ENCODE measurements around the gene ERVMER34-1. TPM values are rescaled to one million over a fixed set of nuclear protein-coding genes. Genes with fewer than 3 reads are reported as not detected.

ERVMER34-1 gene
- total and polyA plus RNA-seq, 9 donors: 0.51 to 3.8 (median 2.0) TPM

DNA sequence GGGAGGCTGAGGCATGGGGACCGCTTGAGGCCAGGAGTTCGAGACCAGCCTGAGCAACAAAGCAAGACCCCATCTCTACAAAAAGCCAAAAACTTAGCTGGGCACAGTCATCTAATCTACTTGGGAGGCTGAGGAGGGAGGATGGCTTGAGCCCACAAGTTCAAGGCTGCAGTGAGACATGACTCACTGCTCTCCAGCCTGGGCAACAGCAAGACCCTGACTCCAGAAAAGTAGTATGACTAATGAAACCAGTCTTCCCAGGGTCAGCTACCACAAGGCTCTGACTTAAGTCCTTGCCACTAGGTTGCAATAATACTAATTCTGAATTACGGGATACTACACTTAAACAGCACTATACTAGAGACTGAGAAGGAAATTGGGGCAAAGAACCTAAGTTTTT lies 33.1 kb downstream of the ERVMER34-1 start:
- 78 to 83% (median 83%) methylated on average over 3 of the region's 3 CpGs for WGBS, 3 donors
- Histone ChIP-seq H3K27me3 (no peaks in the 10 kb centered on the region), H3K27ac (no peak overlapping the region), H3K4me3 (no peak overlapping the region), H3K36me3 (no peaks in the 10 kb centered on the region), H3K9me3 (no peaks in the 10 kb centered on the region), H3K4me1 (ENCODE audit: insufficient read depth) (peaks cover 11% of the 10 kb centered on the region)
- no peak for DNase-seq
- TF ChIP-seq EP300 (IDR thresholded peaks at IDR 0.05): no peak
- no peak for TF ChIP-seq POLR2A (IDR thresholded peaks at IDR 0.05)
- TF ChIP-seq, protein P1, sequence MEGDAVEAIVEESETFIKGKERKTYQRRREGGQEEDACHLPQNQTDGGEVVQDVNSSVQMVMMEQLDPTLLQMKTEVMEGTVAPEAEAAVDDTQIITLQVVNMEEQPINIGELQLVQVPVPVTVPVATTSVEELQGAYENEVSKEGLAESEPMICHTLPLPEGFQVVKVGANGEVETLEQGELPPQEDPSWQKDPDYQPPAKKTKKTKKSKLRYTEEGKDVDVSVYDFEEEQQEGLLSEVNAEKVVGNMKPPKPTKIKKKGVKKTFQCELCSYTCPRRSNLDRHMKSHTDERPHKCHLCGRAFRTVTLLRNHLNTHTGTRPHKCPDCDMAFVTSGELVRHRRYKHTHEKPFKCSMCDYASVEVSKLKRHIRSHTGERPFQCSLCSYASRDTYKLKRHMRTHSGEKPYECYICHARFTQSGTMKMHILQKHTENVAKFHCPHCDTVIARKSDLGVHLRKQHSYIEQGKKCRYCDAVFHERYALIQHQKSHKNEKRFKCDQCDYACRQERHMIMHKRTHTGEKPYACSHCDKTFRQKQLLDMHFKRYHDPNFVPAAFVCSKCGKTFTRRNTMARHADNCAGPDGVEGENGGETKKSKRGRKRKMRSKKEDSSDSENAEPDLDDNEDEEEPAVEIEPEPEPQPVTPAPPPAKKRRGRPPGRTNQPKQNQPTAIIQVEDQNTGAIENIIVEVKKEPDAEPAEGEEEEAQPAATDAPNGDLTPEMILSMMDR (IDR thresholded peaks at IDR 0.05): no peak
- intact Hi-C loops (cut with DNase I): loop anchor here in 1 of 4 donors (10.0 kb wide), 1 partner anchor 267 kb away; no protein-coding TSS in a partner anchor

DNA sequence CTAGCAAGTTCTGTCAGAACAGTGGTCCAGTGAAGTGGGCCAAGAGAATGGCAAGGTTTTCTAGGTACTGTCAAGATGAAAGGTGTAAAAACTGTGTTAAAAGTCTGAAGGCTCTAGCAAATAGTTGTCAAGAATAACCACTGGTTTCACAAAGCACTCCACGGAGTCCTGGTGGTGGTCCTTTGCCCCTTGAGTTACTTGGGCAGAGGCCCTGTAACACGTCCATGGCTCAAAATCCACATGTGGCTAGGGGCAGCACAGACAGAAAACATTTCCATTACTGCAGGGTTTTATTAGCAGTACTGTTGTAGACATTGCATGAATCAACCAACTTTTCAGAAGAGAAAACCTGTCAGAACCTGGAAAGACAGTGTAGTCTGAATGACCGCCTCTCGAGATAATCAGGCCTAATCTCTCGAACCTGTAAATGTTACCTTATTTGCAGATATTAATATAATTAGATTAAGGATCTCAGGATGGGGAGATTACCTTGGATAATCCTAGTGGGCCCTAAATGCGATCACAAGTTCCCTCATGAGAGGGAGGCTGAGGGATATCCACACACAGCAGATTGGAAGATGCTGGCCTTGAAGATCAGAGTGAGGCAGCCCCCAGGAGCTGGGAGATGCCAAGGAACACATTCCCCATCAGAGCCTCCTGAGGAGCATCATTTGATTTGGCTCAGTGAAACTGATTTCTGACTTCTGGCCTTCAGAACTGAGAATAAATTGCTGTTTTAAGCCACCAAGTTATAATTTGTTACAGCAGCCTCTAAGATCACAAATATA lies 34.7 kb downstream of the ERVMER34-1 start:
- WGBS, 3 donors: 81 to 88% (median 82%) methylated on average over 6 of the region's 6 CpGs
- peaks cover 11% of the 10 kb centered on the region for H3K4me1 ChIP-seq (ENCODE audit: insufficient read depth)
- H3K27me3 ChIP-seq: no peaks in the 10 kb centered on the region
- H3K27ac ChIP-seq: no peak overlapping the region
- intact Hi-C loops (cut with DNase I): loop anchor here in 1 of 4 donors (10.0 kb wide), 1 partner anchor 268 kb away; no protein-coding TSS in a partner anchor
- H3K4me3 ChIP-seq: no peak overlapping the region
- no peak for DNase-seq
- H3K9me3 ChIP-seq: no peaks in the 10 kb centered on the region
- H3K36me3 ChIP-seq: no peaks in the 10 kb centered on the region
- no peak for TF ChIP-seq EP300 (IDR thresholded peaks at IDR 0.05)
- no peak for TF ChIP-seq POLR2A (IDR thresholded peaks at IDR 0.05)
- TF ChIP-seq, protein P1 (IDR thresholded peaks at IDR 0.05): no peak

DNA sequence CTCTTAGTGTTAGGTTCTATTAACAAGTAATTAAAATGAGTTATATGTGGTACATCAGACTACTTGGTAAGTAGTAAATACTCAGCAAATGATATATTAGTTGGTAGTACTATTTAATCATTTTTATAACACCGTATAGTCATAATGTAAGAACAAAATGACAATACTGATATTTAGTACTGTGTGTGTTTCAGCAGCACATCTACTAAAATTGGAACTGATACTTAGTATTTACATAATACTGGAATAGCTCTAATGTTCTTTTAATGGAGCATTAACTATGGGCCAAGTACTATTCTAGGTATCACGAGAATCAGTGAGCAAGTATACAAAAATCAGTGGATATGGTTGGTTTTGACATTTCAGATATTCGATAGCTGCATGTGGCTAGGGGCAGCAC lies 35.3 kb downstream of the ERVMER34-1 start:
- WGBS, 3 donors: 81 to 85% (median 83%) methylated on average over 3 of the region's 3 CpGs
- intact Hi-C loops (cut with DNase I): loop anchor here in 1 of 4 donors (10.0 kb wide), 1 partner anchor 269 kb away; no protein-coding TSS in a partner anchor
- Histone ChIP-seq H3K9me3 (no peaks in the 10 kb centered on the region), H3K27me3 (no peaks in the 10 kb centered on the region), H3K4me3 (no peak overlapping the region), H3K36me3 (no peaks in the 10 kb centered on the region), H3K27ac (no peak overlapping the region), H3K4me1 (ENCODE audit: insufficient read depth) (peaks cover 11% of the 10 kb centered on the region)
- no peak for DNase-seq
- no peak for TF ChIP-seq POLR2A (IDR thresholded peaks at IDR 0.05)
- no peak for TF ChIP-seq EP300 (IDR thresholded peaks at IDR 0.05)
- TF ChIP-seq, protein P1 (IDR thresholded peaks at IDR 0.05): no peak

DNA sequence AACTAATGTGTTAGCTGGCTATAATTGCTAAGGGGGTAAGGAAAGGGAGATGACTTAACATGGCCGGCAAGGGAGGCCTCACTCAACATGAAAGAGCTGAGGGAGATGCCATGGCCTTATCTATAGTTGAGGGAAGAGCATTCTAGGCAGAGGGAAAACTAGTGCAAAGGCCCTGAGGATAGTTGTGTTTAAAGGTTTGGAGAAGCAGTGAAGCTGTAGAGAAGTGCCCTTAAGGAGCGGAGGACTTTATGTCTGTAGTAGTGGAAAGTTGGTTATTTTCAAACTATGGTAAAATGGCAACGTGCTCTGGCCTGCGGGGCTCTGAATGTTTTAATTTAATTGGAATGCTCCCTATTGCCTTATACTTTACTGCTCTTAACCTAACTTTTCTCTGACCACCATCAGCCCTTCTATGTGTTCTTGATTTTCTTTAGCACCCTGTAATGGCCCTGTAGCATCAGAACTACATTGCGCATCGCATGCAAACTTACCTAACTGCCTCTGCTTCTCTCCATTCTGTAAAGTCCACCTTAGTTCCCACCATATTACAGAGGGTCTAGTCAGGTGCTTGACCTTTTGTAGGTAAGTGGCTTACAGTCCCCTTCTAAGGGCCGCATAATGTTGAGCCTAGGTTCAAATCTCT lies 35.8 kb downstream of the ERVMER34-1 start:
- no peak for DNase-seq
- TF ChIP-seq, protein P1 (IDR thresholded peaks at IDR 0.05): no peak
- TF ChIP-seq EP300 (IDR thresholded peaks at IDR 0.05) (no peak), POLR2A (IDR thresholded peaks at IDR 0.05) (no peak)
- intact Hi-C loops (cut with DNase I): loop anchor here in 1 of 4 donors (10.0 kb wide), 1 partner anchor 269 kb away; no protein-coding TSS in a partner anchor
- Histone ChIP-seq H3K9me3 (no peaks in the 10 kb centered on the region), H3K4me1 (ENCODE audit: insufficient read depth) (peaks cover 11% of the 10 kb centered on the region), H3K27ac (no peak overlapping the region), H3K27me3 (no peaks in the 10 kb centered on the region), H3K36me3 (no peaks in the 10 kb centered on the region), H3K4me3 (no peak overlapping the region)
- WGBS, 3 donors: 87 to 88% (median 87%) methylated on average over 7 of the region's 7 CpGs

All from ovary (tissue), 9 donors.